Suprapubic skin (tissue), 4 donors: ENCODE results near the gene PPP2R2C. TPM values are rescaled to one million over a fixed set of nuclear protein-coding genes. Genes with fewer than 3 reads are reported as not detected.

Experiments used
- DNase-seq, 2 donors: peaks; one replicate each; pipeline ENCODE4 v3.0.0-alpha.2; 2019; ENCODE audit warnings: low spot score in 2 of 2
- H3K27ac ChIP-seq: fragments of 200-600 bp; sonication (generic); one replicate; pipeline ENCODE4 v1.5.1; 2019
- H3K27me3 ChIP-seq: fragments of 200-600 bp; sonication (generic); one replicate; pipeline ENCODE4 v1.5.1; 2019
- H3K36me3 ChIP-seq: fragments of 200-600 bp; sonication (generic); one replicate; pipeline ENCODE4 v1.5.1; 2019
- H3K4me1 ChIP-seq: fragments of 200-600 bp; sonication (generic); one replicate; pipeline ENCODE4 v1.5.1; 2019
- H3K4me3 ChIP-seq: fragments of 200-600 bp; sonication (generic); one replicate; pipeline ENCODE4 v1.5.1; 2019; ENCODE audit warnings: mild to moderate bottlenecking
- H3K9me3 ChIP-seq: fragments of 200-600 bp; sonication (generic); one replicate; pipeline ENCODE4 v1.5.1; 2019
- CTCF ChIP-seq, 2 donors: fragments of 200-600 bp in 1 of 2; fragments of 450-650 bp in 1 of 2; sonication (generic) in 1 of 2; IDR thresholded peaks; one replicate each; pipeline ENCODE4 v1.5.1; 2016 to 2019; ENCODE audit warnings: antibody characterized with exemption in 2 of 2, mild to moderate bottlenecking in 1 of 2, moderate library complexity in 1 of 2
- EP300 ChIP-seq: sonication (generic); formaldehyde crosslinking; IDR thresholded peaks from one replicate; pipeline ENCODE4 v1.6.1; 2017; ENCODE audit warnings: antibody characterized with exemption
- POLR2A ChIP-seq, 2 donors: fragments of 450-650 bp; IDR thresholded peaks; one replicate each; pipeline ENCODE4 v1.6.1; 2017; ENCODE audit warnings: antibody characterized with exemption in 2 of 2, mild to moderate bottlenecking in 2 of 2, moderate library complexity in 2 of 2
- POLR2AphosphoS5 ChIP-seq, 3 donors: sonication (generic); formaldehyde crosslinking; IDR thresholded peaks; one replicate each; pipeline ENCODE4 v1.6.1; 2017; ENCODE audit warnings: antibody characterized with exemption in 3 of 3
- WGBS: methylation state at CpG from one replicate; pipeline ENCODE4 v1.1.5; 2018; 5-methylcytosine and 5-hydroxymethylcytosine counted together
- total RNA-seq, 4 donors: library from RNA; depleted of rRNA; stranded (reverse); fragments of >200 nt; gene quantifications; one replicate each; pipeline ENCODE4 v1.1.0, GENCODE V29; 2016

PPP2R2C gene
- total RNA-seq, 4 donors from 2014 or later: 42.5 to 81.5 (median 61.0) TPM

GRCh38 chr4:6355052-6355451 lies 117.4 kb downstream of the PPP2R2C start:
- peaks cover 17% of the 10 kb centered on the region for H3K27me3 ChIP-seq
- H3K4me3 ChIP-seq: no peak overlapping the region
- no peaks in the 10 kb centered on the region for H3K4me1 ChIP-seq
- no peaks in the 10 kb centered on the region for H3K9me3 ChIP-seq
- no peak for DNase-seq
- H3K27ac ChIP-seq: no peak overlapping the region
- no peaks in the 10 kb centered on the region for H3K36me3 ChIP-seq
- WGBS: 48% methylated on average over 3 of the region's 3 CpGs
- no peak for TF ChIP-seq POLR2AphosphoS5 (IDR thresholded peaks at IDR 0.05)
- no peak for TF ChIP-seq CTCF (IDR thresholded peaks at IDR 0.05)
- TF ChIP-seq EP300: no peak
- TF ChIP-seq POLR2A (IDR thresholded peaks at IDR 0.05): no peak

GRCh38 chr4:6354626-6355025 lies 117.8 kb downstream of the PPP2R2C start:
- WGBS: 55% methylated on average over 8 of the region's 8 CpGs

GRCh38 chr4:6354119-6354518 lies 118.3 kb downstream of the PPP2R2C start:
- no peak overlapping the region for H3K27ac ChIP-seq
- DNase-seq: no peak
- no peaks in the 10 kb centered on the region for H3K9me3 ChIP-seq
- 73% methylated on average over 15 of the region's 15 CpGs for WGBS
- TF ChIP-seq POLR2A (IDR thresholded peaks at IDR 0.05): no peak
- no peak for TF ChIP-seq EP300
- TF ChIP-seq POLR2AphosphoS5 (IDR thresholded peaks at IDR 0.05): no peak
- TF ChIP-seq CTCF (IDR thresholded peaks at IDR 0.05): no peak
- H3K4me3 ChIP-seq: no peak overlapping the region
- H3K4me1 ChIP-seq: no peaks in the 10 kb centered on the region
- H3K36me3 ChIP-seq: no peaks in the 10 kb centered on the region
- peaks cover 17% of the 10 kb centered on the region for H3K27me3 ChIP-seq

More at GRCh38 chr4:6354626-6355025, 117.8 kb downstream of the PPP2R2C start:
- Histone ChIP-seq H3K4me1 (no peaks in the 10 kb centered on the region), H3K27me3 (peaks cover 17% of the 10 kb centered on the region), H3K36me3 (no peaks in the 10 kb centered on the region), H3K4me3 (no peak overlapping the region), H3K27ac (no peak overlapping the region), H3K9me3 (no peaks in the 10 kb centered on the region)
- no peak for TF ChIP-seq CTCF (IDR thresholded peaks at IDR 0.05)
- TF ChIP-seq EP300: no peak
- no peak for TF ChIP-seq POLR2A (IDR thresholded peaks at IDR 0.05)
- TF ChIP-seq POLR2AphosphoS5 (IDR thresholded peaks at IDR 0.05): no peak
- DNase-seq: no peak

GRCh38 chr4:6352031-6352692 lies 120.3 kb downstream of the PPP2R2C start:
- H3K27me3 ChIP-seq: peaks cover 26% of the 10 kb centered on the region

More at GRCh38 chr4:6352031-6352692, 120.3 kb downstream of the PPP2R2C start:
- no peak for TF ChIP-seq EP300
- no peak for TF ChIP-seq CTCF (IDR thresholded peaks at IDR 0.05)
- TF ChIP-seq POLR2AphosphoS5 (IDR thresholded peaks at IDR 0.05): no peak
- no peak for TF ChIP-seq POLR2A (IDR thresholded peaks at IDR 0.05)
- no peaks in the 10 kb centered on the region for H3K36me3 ChIP-seq
- DNase-seq: no peak
- H3K9me3 ChIP-seq: no peaks in the 10 kb centered on the region
- no peak overlapping the region for H3K27ac ChIP-seq
- H3K4me3 ChIP-seq: no peak overlapping the region
- 81% methylated on average over 8 of the region's 13 CpGs for WGBS
- H3K4me1 ChIP-seq: no peaks in the 10 kb centered on the region
